ENCODE data around the gene AGT.

Gene AGT

GRCh38 chr1:230682882-230683610 lies 30.9 kb downstream of the AGT start:
- H3K4me3 ChIP-seq (ENCODE audit: insufficient read depth, low read length, poor library complexity, severe bottlenecking) = no peak overlapping the region
- H3K36me3 ChIP-seq (ENCODE audit: low read length) = peaks cover 39% of the 10 kb centered on the region; the same call in 1 of the 2 replicates
- H3K9me3 ChIP-seq (ENCODE audit: insufficient read depth, low read length) = no peaks in the 10 kb centered on the region
- H3K79me2 ChIP-seq (ENCODE audit: insufficient read depth, low read length) = no peaks in the 10 kb centered on the region
- H3K9ac ChIP-seq (ENCODE audit: low read length) = no peak overlapping the region
- no peak overlapping the region for H3K27ac ChIP-seq (ENCODE audit: low read depth, low read length)
- H3K9me2 ChIP-seq (replicated peaks; ENCODE audit: insufficient read depth, low read length) = no peaks in the 10 kb centered on the region
- no peaks in the 10 kb centered on the region for H3K27me3 ChIP-seq (ENCODE audit: low read length)
- H3F3A ChIP-seq (ENCODE audit: insufficient read depth) = no peaks in the 10 kb centered on the region
- no peak for TF ChIP-seq EZH2phosphoT487 (conservative IDR thresholded peaks at IDR 0.05; ENCODE audit: low read length)
- TF ChIP-seq, protein P1, sequence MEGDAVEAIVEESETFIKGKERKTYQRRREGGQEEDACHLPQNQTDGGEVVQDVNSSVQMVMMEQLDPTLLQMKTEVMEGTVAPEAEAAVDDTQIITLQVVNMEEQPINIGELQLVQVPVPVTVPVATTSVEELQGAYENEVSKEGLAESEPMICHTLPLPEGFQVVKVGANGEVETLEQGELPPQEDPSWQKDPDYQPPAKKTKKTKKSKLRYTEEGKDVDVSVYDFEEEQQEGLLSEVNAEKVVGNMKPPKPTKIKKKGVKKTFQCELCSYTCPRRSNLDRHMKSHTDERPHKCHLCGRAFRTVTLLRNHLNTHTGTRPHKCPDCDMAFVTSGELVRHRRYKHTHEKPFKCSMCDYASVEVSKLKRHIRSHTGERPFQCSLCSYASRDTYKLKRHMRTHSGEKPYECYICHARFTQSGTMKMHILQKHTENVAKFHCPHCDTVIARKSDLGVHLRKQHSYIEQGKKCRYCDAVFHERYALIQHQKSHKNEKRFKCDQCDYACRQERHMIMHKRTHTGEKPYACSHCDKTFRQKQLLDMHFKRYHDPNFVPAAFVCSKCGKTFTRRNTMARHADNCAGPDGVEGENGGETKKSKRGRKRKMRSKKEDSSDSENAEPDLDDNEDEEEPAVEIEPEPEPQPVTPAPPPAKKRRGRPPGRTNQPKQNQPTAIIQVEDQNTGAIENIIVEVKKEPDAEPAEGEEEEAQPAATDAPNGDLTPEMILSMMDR (IDR thresholded peaks at IDR 0.05; ENCODE audit: insufficient read depth, low read length, poor library complexity, severe bottlenecking) = no peak
- H4K20me1 ChIP-seq (ENCODE audit: low read depth, low read length) = no peaks in the 10 kb centered on the region
- no peak overlapping the region for H2AFZ ChIP-seq (ENCODE audit: low read depth, low read length, severe bottlenecking)
- no peak overlapping the region for H3K4me2 ChIP-seq (ENCODE audit: low read depth, low read length, poor library complexity, severe bottlenecking)

DNA sequence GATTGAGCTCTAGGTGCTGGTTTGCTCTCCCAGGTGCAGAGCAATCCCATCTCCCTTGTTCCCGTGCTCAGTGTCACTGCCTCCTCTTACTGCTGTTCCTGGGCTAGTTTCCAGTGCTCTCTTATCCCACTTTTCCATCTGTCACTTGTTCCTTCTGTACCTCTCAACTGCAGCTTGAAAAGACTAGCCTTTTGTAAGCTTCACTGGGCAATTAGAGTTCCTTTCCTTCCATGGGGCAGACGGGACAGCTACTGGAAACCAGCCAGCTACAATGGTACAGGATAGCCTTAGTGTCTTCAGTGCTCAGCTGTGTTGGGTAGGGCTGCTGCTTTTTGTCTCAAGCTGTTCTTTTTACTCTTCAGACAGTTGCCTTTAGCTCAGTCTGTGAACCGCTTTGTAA lies 31.6 kb downstream of the AGT start:
- Histone ChIP-seq H2AFZ (ENCODE audit: low read depth, low read length, severe bottlenecking) (no peak overlapping the region), H3K4me3 (ENCODE audit: insufficient read depth, low read length, poor library complexity, severe bottlenecking) (no peak overlapping the region), H4K20me1 (ENCODE audit: low read depth, low read length) (no peaks in the 10 kb centered on the region), H3F3A (ENCODE audit: insufficient read depth) (no peaks in the 10 kb centered on the region), H3K36me3 (ENCODE audit: low read length) (peaks cover 32% of the 10 kb centered on the region; the same call in 1 of the 2 replicates), H3K27me3 (ENCODE audit: low read length) (no peaks in the 10 kb centered on the region), H3K4me2 (ENCODE audit: low read depth, low read length, poor library complexity, severe bottlenecking) (no peak overlapping the region), H3K27ac (ENCODE audit: low read depth, low read length) (no peak overlapping the region), H3K79me2 (ENCODE audit: insufficient read depth, low read length) (no peaks in the 10 kb centered on the region), H3K9me2 (replicated peaks; ENCODE audit: insufficient read depth, low read length) (no peaks in the 10 kb centered on the region), H3K9me3 (ENCODE audit: insufficient read depth, low read length) (no peaks in the 10 kb centered on the region), H3K9ac (ENCODE audit: low read length) (no peak overlapping the region)
- TF ChIP-seq, protein P1 (IDR thresholded peaks at IDR 0.05; ENCODE audit: insufficient read depth, low read length, poor library complexity, severe bottlenecking) = no peak
- no peak for TF ChIP-seq EZH2phosphoT487 (conservative IDR thresholded peaks at IDR 0.05; ENCODE audit: low read length)

DNA sequence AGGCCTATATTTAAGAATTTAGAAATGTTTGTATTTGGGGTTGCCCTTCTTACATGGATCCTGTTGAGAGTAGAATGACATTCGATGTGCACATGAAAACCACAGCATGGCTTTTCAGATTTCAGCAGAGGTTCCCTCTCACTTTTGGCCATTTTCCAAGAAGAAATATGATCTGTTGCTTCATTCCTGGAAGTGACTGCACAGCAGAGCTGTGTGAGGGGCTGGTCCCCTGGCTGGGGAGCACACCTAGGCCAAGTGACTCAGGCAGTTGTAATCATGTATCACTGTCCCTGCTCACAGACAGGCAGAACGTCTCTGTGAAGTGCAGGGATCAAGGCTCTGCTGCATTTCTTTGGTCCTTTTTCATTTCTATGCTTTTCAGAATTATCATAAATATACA lies 32.3 kb downstream of the AGT start:
- H4K20me1 ChIP-seq (ENCODE audit: low read depth, low read length) = no peaks in the 10 kb centered on the region
- no peak overlapping the region for H2AFZ ChIP-seq (ENCODE audit: low read depth, low read length, severe bottlenecking)
- H3K9ac ChIP-seq (ENCODE audit: low read length) = no peak overlapping the region
- H3K9me3 ChIP-seq (ENCODE audit: insufficient read depth, low read length) = no peaks in the 10 kb centered on the region
- no peak overlapping the region for H3K4me2 ChIP-seq (ENCODE audit: low read depth, low read length, poor library complexity, severe bottlenecking)
- peaks cover 34% of the 10 kb centered on the region; the same call in 1 of the 2 replicates for H3K36me3 ChIP-seq (ENCODE audit: low read length)
- no peak overlapping the region for H3K4me3 ChIP-seq (ENCODE audit: insufficient read depth, low read length, poor library complexity, severe bottlenecking)
- TF ChIP-seq EZH2phosphoT487 (conservative IDR thresholded peaks at IDR 0.05; ENCODE audit: low read length) = no peak
- TF ChIP-seq, protein P1 (IDR thresholded peaks at IDR 0.05; ENCODE audit: insufficient read depth, low read length, poor library complexity, severe bottlenecking) = no peak
- no peak overlapping the region for H3K27ac ChIP-seq (ENCODE audit: low read depth, low read length)
- no peaks in the 10 kb centered on the region for H3F3A ChIP-seq (ENCODE audit: insufficient read depth)
- no peaks in the 10 kb centered on the region for H3K27me3 ChIP-seq (ENCODE audit: low read length)
- no peaks in the 10 kb centered on the region for H3K79me2 ChIP-seq (ENCODE audit: insufficient read depth, low read length)
- H3K9me2 ChIP-seq (replicated peaks; ENCODE audit: insufficient read depth, low read length) = no peaks in the 10 kb centered on the region

All from SU-DHL-6 (cell line).